GM10847 (cell line): ENCODE results near the gene DMRTC2.
A peak's percentile ranks its signal among the peaks of the same experiment; 100 is the strongest.

ENCODE experiments used
- POLR2A ChIP-seq: IDR thresholded peaks from 2 replicates; pipeline ENCODE4 v1.6.1; 2011; ENCODE audit not compliant: insufficient read length; ENCODE audit errors: extremely low read depth

DMRTC2 gene

GRCh38 chr19:41839211-41839610 lies 5.6 kb upstream of the DMRTC2 start:
- no peak for TF ChIP-seq POLR2A

GRCh38 chr19:41843371-41843770 lies 1.5 kb upstream of the DMRTC2 start:
- TF ChIP-seq POLR2A: no peak

- TF ChIP-seq POLR2A: no peak
Observed at GRCh38 chr19:41844601-41845000, 241 bp upstream of the DMRTC2 start, which contains the start of gene LYPD4. Gene LYPD4, minus strand, starts transcription at chr19:41844683. Its CDS starts 5,398 bp downstream, at chr19:41839285.

DNA sequence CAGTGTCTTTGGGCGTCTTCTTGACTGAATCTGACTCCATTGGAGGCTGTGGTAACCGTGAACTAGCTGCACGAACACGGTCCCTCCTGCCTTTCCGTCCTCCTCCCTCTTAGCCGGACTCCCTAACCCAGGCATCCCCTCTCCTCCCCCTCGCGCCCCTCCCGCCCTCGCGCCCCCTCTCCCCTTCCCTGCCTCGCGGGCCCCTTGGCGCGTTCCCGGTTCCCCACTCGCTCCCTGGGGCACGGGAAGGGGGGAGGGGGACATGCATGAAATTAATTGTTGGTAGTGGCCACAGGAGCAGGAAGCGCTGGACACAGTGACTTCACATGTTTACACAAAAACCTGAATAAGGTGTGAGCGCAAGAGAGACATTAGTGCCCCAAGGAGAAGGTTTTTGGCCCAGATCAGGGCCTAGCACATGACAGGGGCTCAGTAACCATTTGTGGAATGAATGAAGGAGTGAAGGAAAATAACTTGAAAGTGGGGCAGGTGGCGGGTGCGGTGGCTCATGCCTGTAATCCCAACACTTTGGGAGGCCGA lies 279 bp downstream of the DMRTC2 start:
- TF ChIP-seq POLR2A: no peak

DNA sequence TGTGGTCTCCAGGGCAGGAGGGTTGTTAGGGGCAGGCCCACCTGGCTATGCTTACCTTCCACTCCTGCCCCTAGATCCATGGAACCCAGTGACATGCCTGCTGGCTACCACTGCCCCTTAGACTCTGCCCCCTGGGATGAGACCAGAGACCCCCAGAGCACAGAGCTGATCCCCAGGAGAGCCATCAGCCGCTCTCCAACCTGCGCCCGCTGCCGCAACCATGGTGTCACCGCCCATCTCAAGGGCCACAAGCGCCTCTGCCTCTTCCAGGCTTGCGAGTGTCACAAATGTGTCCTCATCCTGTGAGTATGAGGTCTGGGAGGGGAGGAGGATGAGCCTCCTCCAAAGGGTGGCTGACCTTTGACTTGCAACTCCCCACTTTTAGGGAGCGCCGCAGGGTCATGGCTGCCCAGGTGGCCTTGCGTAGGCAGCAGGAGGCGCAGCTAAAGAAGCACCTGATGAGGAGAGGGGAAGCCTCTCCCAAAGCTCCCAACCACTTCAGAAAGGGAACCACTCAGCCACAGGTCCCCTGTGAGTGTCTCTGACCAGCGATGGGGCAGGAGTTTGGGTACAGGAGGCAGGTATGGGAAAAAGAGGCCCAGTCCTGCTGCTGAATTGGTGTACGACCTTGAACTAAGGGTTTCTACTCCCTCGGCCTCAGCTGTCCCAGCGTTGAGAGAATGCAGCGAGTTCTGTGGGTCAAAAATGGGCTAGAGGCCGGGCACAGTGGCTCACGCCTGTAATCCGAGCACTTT lies 2.7 kb downstream of the DMRTC2 start:
- no peak for TF ChIP-seq POLR2A

- no peak for TF ChIP-seq POLR2A
Observed at GRCh38 chr19:41848666-41849065, 3.8 kb downstream of the DMRTC2 start.

DNA sequence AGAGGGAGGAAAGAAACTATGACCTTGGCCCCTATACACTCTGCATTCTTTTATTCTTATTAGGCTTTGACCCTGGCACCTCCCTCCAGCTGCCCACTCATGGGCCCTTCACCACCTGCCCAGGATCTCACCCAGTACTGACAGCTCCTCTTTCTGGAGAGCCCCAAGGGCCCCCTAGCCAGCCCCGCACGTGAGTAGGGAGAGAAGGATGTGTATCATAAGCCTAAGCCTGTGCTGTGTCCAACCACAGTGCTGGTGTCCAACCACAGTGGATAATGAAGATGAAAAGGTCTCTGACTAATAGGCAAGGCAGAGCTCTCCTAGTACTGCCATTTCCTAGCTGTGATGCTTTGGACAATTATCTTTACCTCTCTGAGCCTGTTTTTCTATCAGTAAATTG lies 4.2 kb downstream of the DMRTC2 start:
- no peak for TF ChIP-seq POLR2A

DNA sequence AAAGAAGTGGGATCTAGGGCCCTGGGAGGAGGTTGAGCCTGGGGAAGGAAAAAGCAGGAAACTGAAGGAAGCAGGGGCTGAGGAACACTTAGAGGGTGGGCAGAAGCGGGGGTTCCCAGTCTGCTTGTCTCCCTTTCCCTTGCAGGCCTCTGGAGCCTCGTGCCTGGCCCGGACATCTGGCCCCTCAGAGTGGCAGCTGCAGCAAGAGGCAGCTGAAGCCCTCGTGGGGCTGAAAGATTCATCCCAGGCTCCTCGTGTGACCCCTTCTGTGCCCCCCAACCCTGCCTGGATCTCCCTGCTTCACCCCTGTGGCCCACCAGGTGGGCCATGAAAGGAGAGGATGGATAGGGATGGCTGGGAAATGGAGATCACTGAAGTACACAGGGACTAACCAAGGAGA lies 5.5 kb downstream of the DMRTC2 start:
- TF ChIP-seq POLR2A: no peak

DNA sequence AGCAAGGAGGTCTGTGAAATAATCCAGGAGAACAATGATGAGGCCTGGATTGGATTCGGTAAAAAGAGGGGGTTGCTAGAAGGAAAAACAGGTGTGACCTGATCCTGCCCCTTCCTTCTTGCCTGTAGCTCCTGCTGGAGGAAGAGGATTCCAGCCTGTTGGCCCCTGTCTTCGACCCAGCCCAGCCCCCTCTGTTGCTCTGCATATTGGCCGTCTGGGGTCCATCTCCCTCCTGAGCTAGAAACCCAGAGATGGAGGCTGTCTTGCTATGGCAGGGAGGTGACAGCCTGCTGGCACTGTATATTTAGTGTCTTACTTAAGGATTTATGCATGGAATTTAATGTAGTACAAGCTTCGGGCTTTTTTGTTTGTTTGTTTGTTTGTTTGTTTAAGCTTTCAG lies 6.6 kb downstream of the DMRTC2 start:
- TF ChIP-seq POLR2A: no peak

- no peak for TF ChIP-seq POLR2A
Observed at GRCh38 chr19:41853344-41853743, 8.5 kb downstream of the DMRTC2 start.

- no peak for TF ChIP-seq POLR2A
Observed at GRCh38 chr19:41853768-41854167, 8.9 kb downstream of the DMRTC2 start.

DNA sequence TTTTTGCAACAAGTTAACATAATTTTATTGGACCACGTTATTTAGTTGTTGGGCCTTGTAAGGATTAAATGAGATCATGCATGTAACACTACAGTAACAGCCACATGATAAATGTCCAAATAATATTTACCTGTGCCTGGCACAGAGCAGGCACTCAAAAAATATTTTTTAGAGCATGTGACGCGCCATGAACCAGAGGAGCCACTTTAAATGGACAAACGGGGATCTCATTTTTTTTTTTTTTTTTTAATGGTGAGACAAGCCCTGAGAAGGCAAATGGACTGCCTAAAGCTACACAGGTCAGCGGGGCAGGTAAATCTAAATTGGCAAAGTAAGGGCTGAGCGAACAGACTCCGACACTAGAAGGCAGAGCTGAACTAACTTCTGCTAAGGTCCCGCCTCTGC lies 14.4 kb downstream of the DMRTC2 start:
- no peak for TF ChIP-seq POLR2A

- TF ChIP-seq POLR2A: peak; percentile 92
Observed at GRCh38 chr19:41859618-41860418, 15.0 kb downstream of the DMRTC2 start, which contains the start of gene RPS19. Gene RPS19, plus strand, starts transcription at chr19:41860255. Its CDS starts 520 bp downstream, at chr19:41860775.

DNA sequence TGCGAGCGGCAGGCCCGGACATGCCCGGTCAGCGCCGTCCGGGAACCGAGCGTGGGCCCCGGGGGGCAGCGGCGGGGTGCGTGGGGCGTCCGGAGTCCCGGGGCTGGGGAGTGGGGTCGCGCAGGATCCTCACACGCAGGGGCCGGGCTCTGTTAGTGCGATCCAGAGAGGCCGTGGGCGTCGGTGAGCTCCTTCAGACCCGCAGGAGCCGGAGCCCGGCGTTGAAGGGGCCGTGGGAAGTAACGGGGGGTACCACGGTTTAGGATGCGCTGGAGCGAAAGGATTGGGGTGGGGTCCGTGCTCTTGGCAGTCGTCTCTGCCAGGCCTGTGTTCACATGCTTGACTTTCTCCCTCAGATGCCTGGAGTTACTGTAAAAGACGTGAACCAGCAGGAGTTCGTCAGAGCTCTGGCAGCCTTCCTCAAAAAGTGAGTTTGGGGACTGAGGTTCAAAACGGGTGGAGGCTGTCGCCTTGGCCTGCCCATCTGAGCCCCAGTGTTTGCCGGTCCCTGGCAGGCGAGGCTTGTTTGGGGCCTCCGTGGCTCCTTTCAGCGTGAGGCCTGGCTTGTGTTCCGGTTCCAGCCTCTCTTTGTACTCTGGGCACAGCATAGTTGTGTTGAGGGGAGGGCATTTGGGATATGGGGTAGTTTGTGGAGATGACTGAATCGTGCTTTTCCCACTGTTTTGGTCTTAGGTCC lies 15.7 kb downstream of the DMRTC2 start:
- TF ChIP-seq POLR2A: no peak

DNA sequence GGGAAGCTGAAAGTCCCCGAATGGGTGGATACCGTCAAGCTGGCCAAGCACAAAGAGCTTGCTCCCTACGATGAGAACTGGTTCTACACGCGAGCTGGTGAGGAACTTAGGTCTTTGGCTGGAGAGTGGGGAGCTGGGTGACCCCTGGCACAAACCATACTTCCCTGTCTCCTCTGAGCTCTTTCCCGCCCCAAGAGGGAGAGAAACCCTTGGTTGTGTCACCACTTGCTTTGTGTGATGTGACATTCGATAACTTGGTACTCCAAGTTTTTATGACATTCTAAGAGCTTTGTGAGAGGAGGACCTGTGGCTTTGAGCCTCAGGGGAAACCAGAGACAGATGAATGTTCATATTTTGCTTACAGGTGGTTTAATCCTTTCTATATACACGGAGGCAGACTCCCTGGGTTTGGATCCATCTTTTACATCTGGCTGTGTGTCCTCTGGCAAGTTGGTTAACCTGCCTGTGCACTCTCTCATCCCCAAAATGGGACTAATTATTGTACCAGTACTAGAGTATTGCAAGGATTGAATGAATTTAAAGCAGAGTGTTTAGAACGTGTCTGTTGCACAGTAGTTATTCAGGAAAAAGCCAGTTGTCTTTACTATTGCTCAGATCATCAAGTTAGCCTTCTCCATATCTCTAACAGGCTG lies 16.4 kb downstream of the DMRTC2 start:
- no peak for TF ChIP-seq POLR2A

- TF ChIP-seq POLR2A: no peak
Observed at GRCh38 chr19:41861846-41862245, 17.0 kb downstream of the DMRTC2 start.
